Muscle of leg (tissue), 11 donors: ENCODE results near the gene FXYD6. TPM values are rescaled to one million over a fixed set of nuclear protein-coding genes. Genes with fewer than 3 reads are reported as not detected.

Experiments
- DNase-seq: peaks from one replicate; pipeline ENCODE4 v3.0.0; 2013
- H3K27ac ChIP-seq: one replicate; pipeline ENCODE4 v1.5.1; 2013; ENCODE audit warnings: mild to moderate bottlenecking, low read length, control low read depth
- H3K27me3 ChIP-seq: one replicate; pipeline ENCODE4 v1.6.1; 2013; ENCODE audit warnings: low read length; ENCODE audit not compliant: control insufficient read depth, insufficient read depth
- H3K36me3 ChIP-seq: one replicate; pipeline ENCODE4 v1.6.1; 2013; ENCODE audit warnings: low read length; ENCODE audit not compliant: control insufficient read depth, insufficient read depth
- H3K4me1 ChIP-seq: one replicate; pipeline ENCODE4 v1.6.1; 2013; ENCODE audit warnings: low read length; ENCODE audit not compliant: control insufficient read depth, insufficient read depth
- H3K4me3 ChIP-seq: one replicate; pipeline ENCODE4 v1.5.1; 2013; ENCODE audit warnings: low read length, control low read depth
- H3K9me3 ChIP-seq: replicated peaks from 2 replicates; pipeline ENCODE4 v1.6.1; 2013; ENCODE audit warnings: low read depth, low read length; ENCODE audit not compliant: control insufficient read depth
- WGBS: methylation state at CpG from one replicate; pipeline ENCODE4 v1.1.5; 2013; ENCODE audit warnings: missing lambda C conversion rate; ENCODE audit not compliant: insufficient coverage; 5-methylcytosine and 5-hydroxymethylcytosine counted together
- polyA plus RNA-seq, 8 donors: library from polyadenylated mRNA; unstranded; fragments of 120-200 nt; gene quantifications; one replicate each; pipeline versions ENCODE4 v1.2.1 to v1.2.3, GENCODE V29; 2013; ENCODE audit warnings: inconsistent platforms in 1 of 8, low replicate concordance in 1 of 8; ENCODE audit not compliant: insufficient read length in 8 of 8, insufficient read depth in 1 of 8
- total RNA-seq: library from RNA; stranded (reverse); fragments of 120-200 nt; gene quantifications from one replicate; pipeline ENCODE4 v1.2.4, GENCODE V29; 2013

Gene FXYD6
- total and polyA plus RNA-seq, 9 donors: 103 to 209 (median 173) TPM

- DNase-seq: no peak
- H3K4me1 ChIP-seq: peaks cover 5% of the 10 kb centered on the region
- WGBS: no CpG with 5 or more reads among the region's 2 CpGs
- H3K36me3 ChIP-seq: no peaks in the 10 kb centered on the region
- H3K4me3 ChIP-seq: no peak overlapping the region
- H3K9me3 ChIP-seq: no peaks in the 10 kb centered on the region
- no peak overlapping the region for H3K27ac ChIP-seq
- H3K27me3 ChIP-seq: no peaks in the 10 kb centered on the region
These were observed 14.9 kb upstream of the FXYD6 start for GRCh38 chr11:117891362-117891761.

- H3K4me3 ChIP-seq: no peak overlapping the region
- no peaks in the 10 kb centered on the region for H3K36me3 ChIP-seq
- DNase-seq: no peak
- no peaks in the 10 kb centered on the region for H3K27me3 ChIP-seq
- WGBS: 98% methylated on average over 6 of the region's 8 CpGs
- no peak overlapping the region for H3K27ac ChIP-seq
- peaks cover 29% of the 10 kb centered on the region for H3K4me1 ChIP-seq
- H3K9me3 ChIP-seq: no peaks in the 10 kb centered on the region
These were observed 11.7 kb upstream of the FXYD6 start for GRCh38 chr11:117888139-117888566.

GRCh38 chr11:117887431-117888138 is 11.1 kb upstream of the FXYD6 start:
- Histone ChIP-seq H3K4me3 (no peak overlapping the region), H3K4me1 (peaks cover 34% of the 10 kb centered on the region), H3K27me3 (no peaks in the 10 kb centered on the region), H3K9me3 (no peaks in the 10 kb centered on the region), H3K36me3 (no peaks in the 10 kb centered on the region), H3K27ac (no peak overlapping the region)
- WGBS: 60% methylated on average over 4 of the region's 9 CpGs
- DNase-seq: no peak

GRCh38 chr11:117885777-117886176 is 9.3 kb upstream of the FXYD6 start:
- Histone ChIP-seq H3K4me3 (peak overlapping the region; percentile 16), H3K4me1 (peaks cover 40% of the 10 kb centered on the region), H3K27ac (peak overlapping the region; percentile 95), H3K36me3 (no peaks in the 10 kb centered on the region), H3K27me3 (no peaks in the 10 kb centered on the region), H3K9me3 (no peaks in the 10 kb centered on the region)
- WGBS: 17% methylated on average over 9 of the region's 11 CpGs
- peak; percentile 97 for DNase-seq

GRCh38 chr11:117884994-117885393 is 8.5 kb upstream of the FXYD6 start:
- Histone ChIP-seq H3K36me3 (no peaks in the 10 kb centered on the region), H3K4me3 (no peak overlapping the region), H3K27me3 (peaks cover 3% of the 10 kb centered on the region), H3K27ac (peak overlapping the region; percentile 95), H3K9me3 (no peaks in the 10 kb centered on the region), H3K4me1 (peaks cover 40% of the 10 kb centered on the region)
- peak; percentile 37 for DNase-seq
- 56% methylated on average over 6 of the region's 7 CpGs for WGBS

- Histone ChIP-seq H3K27me3 (peaks cover 7% of the 10 kb centered on the region), H3K4me1 (peaks cover 46% of the 10 kb centered on the region), H3K9me3 (no peaks in the 10 kb centered on the region), H3K4me3 (no peak overlapping the region), H3K27ac (no peak overlapping the region), H3K36me3 (no peaks in the 10 kb centered on the region)
- WGBS: 33% methylated on average over 1 of the region's 3 CpGs
- DNase-seq: no peak
These were observed 6.6 kb upstream of the FXYD6 start for GRCh38 chr11:117883063-117883462.

GRCh38 chr11:117882311-117882905 is 6.0 kb upstream of the FXYD6 start:
- H3K27ac ChIP-seq: peak overlapping the region; percentile 36
- H3K4me1 ChIP-seq: peaks cover 52% of the 10 kb centered on the region
- no peak overlapping the region for H3K4me3 ChIP-seq
- no peaks in the 10 kb centered on the region for H3K9me3 ChIP-seq
- DNase-seq: peak; percentile 68
- no CpG with 5 or more reads among the region's 11 CpGs for WGBS
- peaks cover 7% of the 10 kb centered on the region for H3K27me3 ChIP-seq
- no peaks in the 10 kb centered on the region for H3K36me3 ChIP-seq

GRCh38 chr11:117881217-117881616 is 4.8 kb upstream of the FXYD6 start:
- WGBS: 77% methylated on average over 3 of the region's 5 CpGs
- H3K4me1 ChIP-seq: peaks cover 53% of the 10 kb centered on the region

GRCh38 chr11:117879516-117880480 is 3.3 kb upstream of the FXYD6 start:
- 74% methylated on average over 9 of the region's 11 CpGs for WGBS

More at GRCh38 chr11:117881217-117881616, 4.8 kb upstream of the FXYD6 start:
- no peaks in the 10 kb centered on the region for H3K9me3 ChIP-seq
- H3K4me3 ChIP-seq: no peak overlapping the region
- no peak for DNase-seq
- H3K27me3 ChIP-seq: peaks cover 7% of the 10 kb centered on the region
- no peaks in the 10 kb centered on the region for H3K36me3 ChIP-seq
- no peak overlapping the region for H3K27ac ChIP-seq

More at GRCh38 chr11:117879516-117880480, 3.3 kb upstream of the FXYD6 start:
- DNase-seq: no peak
- no peak overlapping the region for H3K27ac ChIP-seq
- no peak overlapping the region for H3K4me3 ChIP-seq
- no peaks in the 10 kb centered on the region for H3K9me3 ChIP-seq
- peaks cover 14% of the 10 kb centered on the region for H3K27me3 ChIP-seq
- H3K36me3 ChIP-seq: no peaks in the 10 kb centered on the region
- H3K4me1 ChIP-seq: peaks cover 53% of the 10 kb centered on the region
